ENCODE data around the gene INHBB.
"Not testable (repeated sequence)": the region's sequence is repeated elsewhere in the genome, so short reads cannot be mapped to it uniquely, and the experiment has no call there.

The INHBB gene

DNA sequence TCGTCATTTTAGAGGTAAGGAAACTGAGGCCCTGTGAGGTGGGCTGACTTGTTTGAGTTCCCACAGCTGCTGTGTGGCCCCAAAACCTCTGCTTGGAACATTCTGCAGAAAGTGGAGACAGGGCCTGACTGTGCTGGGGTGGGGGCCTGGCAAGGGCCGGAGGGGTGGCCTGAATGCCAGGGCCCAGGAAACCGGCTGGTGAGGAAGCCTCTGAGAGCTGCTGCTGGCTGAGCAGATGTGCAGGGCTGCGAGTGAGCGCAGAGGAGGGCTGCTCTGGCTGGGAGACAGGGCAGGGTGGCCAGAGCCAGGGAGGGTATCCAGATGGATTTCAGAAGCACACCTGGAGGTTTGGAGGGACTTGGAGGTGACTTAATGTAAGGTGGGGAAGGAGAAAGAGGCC is 29.9 kb upstream of the INHBB start:
- TF ChIP-seq POU2F2 (IDR thresholded peaks at IDR 0.05; ENCODE audit: low read depth, low read length) (no peak), POLR2A (IDR thresholded peaks at IDR 0.05; ENCODE audit: low read depth, low read length) (no peak), PAX5 (IDR thresholded peaks at IDR 0.05; ENCODE audit: insufficient read depth, low read length, severe bottlenecking) (no peak), POLR2AphosphoS5 (IDR thresholded peaks at IDR 0.05; ENCODE audit: low read depth, low read length) (no peak), SPI1 (IDR thresholded peaks at IDR 0.05; ENCODE audit: low read depth, low read length) (no peak), TAF1 (IDR thresholded peaks at IDR 0.05; ENCODE audit: low read depth, low read length) (no peak)

GRCh38 chr2:120316528-120317179 is 29.3 kb upstream of the INHBB start:
- DNase-seq (ENCODE audit: insufficient read length, low spot score), result no peak
- no peak for TF ChIP-seq POLR2AphosphoS5 (IDR thresholded peaks at IDR 0.05; ENCODE audit: low read depth, low read length)
- no peak for TF ChIP-seq SPI1 (IDR thresholded peaks at IDR 0.05; ENCODE audit: low read depth, low read length)
- TF ChIP-seq TAF1 (IDR thresholded peaks at IDR 0.05; ENCODE audit: low read depth, low read length), result no peak
- no peak for TF ChIP-seq POLR2A (IDR thresholded peaks at IDR 0.05; ENCODE audit: low read depth, low read length)
- no peak for TF ChIP-seq PAX5 (IDR thresholded peaks at IDR 0.05; ENCODE audit: insufficient read depth, low read length, severe bottlenecking)
- no peak for TF ChIP-seq POU2F2 (IDR thresholded peaks at IDR 0.05; ENCODE audit: low read depth, low read length)
- no peak for FAIRE-seq

More for the DNA sequence above, 29.9 kb upstream of the INHBB start:
- FAIRE-seq, result no peak
- DNase-seq (ENCODE audit: insufficient read length, low spot score), result no peak

- TF ChIP-seq POU2F2 (IDR thresholded peaks at IDR 0.05; ENCODE audit: low read depth, low read length), result no peak
- TF ChIP-seq POLR2AphosphoS5 (IDR thresholded peaks at IDR 0.05; ENCODE audit: low read depth, low read length), result no peak
- no peak for TF ChIP-seq PAX5 (IDR thresholded peaks at IDR 0.05; ENCODE audit: insufficient read depth, low read length, severe bottlenecking)
- TF ChIP-seq POLR2A (IDR thresholded peaks at IDR 0.05; ENCODE audit: low read depth, low read length), result no peak
- TF ChIP-seq TAF1 (IDR thresholded peaks at IDR 0.05; ENCODE audit: low read depth, low read length), result no peak
- DNase-seq (ENCODE audit: insufficient read length, low spot score) (no peak), FAIRE-seq (no peak)
Observed at GRCh38 chr2:120317180-120317533, 28.8 kb upstream of the INHBB start.

DNA sequence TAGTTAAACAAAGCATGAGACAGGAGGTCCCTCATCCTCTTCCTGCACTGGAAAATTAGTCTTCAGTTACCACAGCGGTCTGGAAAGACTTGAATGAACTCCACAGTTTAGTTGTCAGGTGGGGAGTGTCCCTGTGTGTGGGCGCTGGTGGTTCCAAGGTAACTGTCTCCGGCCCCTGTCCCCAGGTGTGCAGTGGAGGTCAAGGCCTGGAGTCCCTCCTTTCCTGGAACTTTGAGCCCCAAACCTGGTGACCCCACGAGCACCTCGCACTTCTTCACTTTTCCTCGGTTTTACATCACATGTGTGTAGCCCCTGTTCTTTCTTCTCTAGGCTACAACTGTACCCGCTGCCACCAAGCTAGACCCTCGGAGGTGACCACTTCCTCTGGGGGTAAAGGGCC is 28.0 kb upstream of the INHBB start:
- DNase-seq (ENCODE audit: insufficient read length, low spot score), result no peak
- FAIRE-seq, result no peak
- TF ChIP-seq TAF1 (IDR thresholded peaks at IDR 0.05; ENCODE audit: low read depth, low read length), result no peak
- no peak for TF ChIP-seq POLR2A (IDR thresholded peaks at IDR 0.05; ENCODE audit: low read depth, low read length)
- TF ChIP-seq POLR2AphosphoS5 (IDR thresholded peaks at IDR 0.05; ENCODE audit: low read depth, low read length), result no peak
- no peak for TF ChIP-seq POU2F2 (IDR thresholded peaks at IDR 0.05; ENCODE audit: low read depth, low read length)

DNA sequence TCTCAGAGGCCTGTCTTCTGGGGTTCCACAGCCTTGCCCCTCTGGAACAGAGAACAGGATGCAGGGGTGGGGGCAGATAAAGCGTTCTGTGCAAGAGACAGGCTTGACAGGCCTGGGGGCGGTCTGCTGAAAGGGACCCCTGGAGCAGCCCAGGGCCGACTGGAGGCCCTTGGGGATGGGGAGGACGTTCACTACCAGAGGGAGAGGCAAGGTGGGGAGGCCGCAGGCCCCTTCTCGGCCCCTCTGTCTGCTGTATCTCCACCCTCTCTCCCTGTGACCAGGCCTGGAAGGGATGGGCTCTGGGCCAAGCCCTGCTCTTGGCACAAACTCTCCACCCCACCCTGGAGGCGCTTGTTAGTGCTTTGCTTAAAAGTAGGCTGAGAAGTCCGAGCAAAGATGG is 27.3 kb upstream of the INHBB start:
- TF ChIP-seq TAF1 (IDR thresholded peaks at IDR 0.05; ENCODE audit: low read depth, low read length) (no peak), POLR2A (IDR thresholded peaks at IDR 0.05; ENCODE audit: low read depth, low read length) (no peak), SPI1 (IDR thresholded peaks at IDR 0.05; ENCODE audit: low read depth, low read length) (no peak), POLR2AphosphoS5 (IDR thresholded peaks at IDR 0.05; ENCODE audit: low read depth, low read length) (no peak), PAX5 (IDR thresholded peaks at IDR 0.05; ENCODE audit: insufficient read depth, low read length, severe bottlenecking) (no peak), POU2F2 (IDR thresholded peaks at IDR 0.05; ENCODE audit: low read depth, low read length) (no peak)
- FAIRE-seq, result no peak
- no peak for DNase-seq (ENCODE audit: insufficient read length, low spot score)

GRCh38 chr2:120319123-120319522 is 26.8 kb upstream of the INHBB start:
- FAIRE-seq, result no peak

DNA sequence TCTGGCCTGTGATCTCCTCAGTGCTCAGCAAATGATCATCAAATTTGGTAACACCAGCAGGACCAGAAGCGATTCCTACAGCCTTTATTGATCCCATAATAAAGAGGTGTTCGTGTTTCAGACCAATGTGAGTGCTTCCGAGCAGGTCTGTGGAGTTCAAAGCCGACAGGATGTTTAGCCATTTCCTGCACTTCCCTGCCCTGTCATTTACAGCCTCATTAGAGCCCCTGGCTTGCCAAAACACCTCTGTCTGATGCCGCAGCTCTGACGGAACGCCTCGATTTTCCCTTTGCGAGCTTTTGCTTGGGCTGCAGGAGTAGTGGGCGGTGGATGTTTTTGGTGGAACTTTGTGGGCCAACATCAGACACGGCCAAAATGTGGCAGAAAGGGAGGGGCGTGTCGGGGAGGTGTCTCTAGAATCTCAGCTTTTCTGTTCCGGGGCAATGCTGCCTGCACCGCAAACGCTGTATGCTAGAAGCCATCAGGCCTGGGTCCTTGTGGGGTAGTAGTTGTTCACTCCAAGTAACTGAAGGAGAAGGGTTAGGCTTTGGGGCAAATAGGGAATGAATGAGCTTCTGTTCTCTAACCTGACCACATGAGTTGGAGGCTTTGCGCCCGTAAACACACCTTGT is 26.1 kb upstream of the INHBB start:
- no peak for TF ChIP-seq SPI1 (IDR thresholded peaks at IDR 0.05; ENCODE audit: low read depth, low read length)
- no peak for TF ChIP-seq POLR2AphosphoS5 (IDR thresholded peaks at IDR 0.05; ENCODE audit: low read depth, low read length)
- no peak for TF ChIP-seq POLR2A (IDR thresholded peaks at IDR 0.05; ENCODE audit: low read depth, low read length)
- no peak for TF ChIP-seq TAF1 (IDR thresholded peaks at IDR 0.05; ENCODE audit: low read depth, low read length)
- TF ChIP-seq PAX5 (IDR thresholded peaks at IDR 0.05; ENCODE audit: insufficient read depth, low read length, severe bottlenecking), result no peak
- TF ChIP-seq POU2F2 (IDR thresholded peaks at IDR 0.05; ENCODE audit: low read depth, low read length), result no peak
- no peak for DNase-seq (ENCODE audit: insufficient read length, low spot score)
- no peak for FAIRE-seq

More at GRCh38 chr2:120319123-120319522, 26.8 kb upstream of the INHBB start:
- TF ChIP-seq PAX5 (IDR thresholded peaks at IDR 0.05; ENCODE audit: insufficient read depth, low read length, severe bottlenecking), result no peak
- TF ChIP-seq TAF1 (IDR thresholded peaks at IDR 0.05; ENCODE audit: low read depth, low read length), result no peak
- TF ChIP-seq SPI1 (IDR thresholded peaks at IDR 0.05; ENCODE audit: low read depth, low read length), result no peak
- TF ChIP-seq POLR2A (IDR thresholded peaks at IDR 0.05; ENCODE audit: low read depth, low read length), result no peak
- no peak for TF ChIP-seq POLR2AphosphoS5 (IDR thresholded peaks at IDR 0.05; ENCODE audit: low read depth, low read length)
- TF ChIP-seq POU2F2 (IDR thresholded peaks at IDR 0.05; ENCODE audit: low read depth, low read length), result no peak
- no peak for DNase-seq (ENCODE audit: insufficient read length, low spot score)

DNA sequence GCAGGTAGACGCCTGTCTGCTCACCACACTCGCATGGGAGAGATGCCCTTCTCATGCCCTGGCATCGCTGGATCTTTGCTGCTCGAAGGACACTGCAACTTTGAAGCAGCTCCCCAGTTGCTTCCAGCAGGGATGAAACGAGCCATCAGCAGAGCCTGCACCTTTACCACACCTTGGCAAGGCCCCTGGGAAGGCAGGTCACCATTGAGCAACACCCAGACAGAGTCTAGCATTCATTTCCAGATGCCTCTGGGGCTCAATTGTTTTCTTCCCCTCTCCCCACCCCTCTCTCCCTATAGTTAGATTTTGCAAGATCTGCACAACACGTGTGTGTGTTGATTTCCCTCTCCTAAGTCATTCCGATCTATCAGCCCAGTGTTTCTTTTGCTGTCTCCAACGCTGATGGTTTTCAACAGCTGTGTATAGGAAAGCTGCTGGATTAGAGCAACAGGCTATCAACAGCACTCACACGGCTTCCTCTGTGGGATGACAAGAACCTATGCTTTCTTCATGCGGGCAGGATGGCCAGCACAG is 25.6 kb upstream of the INHBB start:
- TF ChIP-seq SPI1 (IDR thresholded peaks at IDR 0.05; ENCODE audit: low read depth, low read length), result no peak
- no peak for TF ChIP-seq POLR2A (IDR thresholded peaks at IDR 0.05; ENCODE audit: low read depth, low read length)
- no peak for TF ChIP-seq POU2F2 (IDR thresholded peaks at IDR 0.05; ENCODE audit: low read depth, low read length)
- TF ChIP-seq POLR2AphosphoS5 (IDR thresholded peaks at IDR 0.05; ENCODE audit: low read depth, low read length), result no peak
- TF ChIP-seq PAX5 (IDR thresholded peaks at IDR 0.05; ENCODE audit: insufficient read depth, low read length, severe bottlenecking), result no peak
- no peak for TF ChIP-seq TAF1 (IDR thresholded peaks at IDR 0.05; ENCODE audit: low read depth, low read length)
- DNase-seq (ENCODE audit: insufficient read length, low spot score), result no peak

DNA sequence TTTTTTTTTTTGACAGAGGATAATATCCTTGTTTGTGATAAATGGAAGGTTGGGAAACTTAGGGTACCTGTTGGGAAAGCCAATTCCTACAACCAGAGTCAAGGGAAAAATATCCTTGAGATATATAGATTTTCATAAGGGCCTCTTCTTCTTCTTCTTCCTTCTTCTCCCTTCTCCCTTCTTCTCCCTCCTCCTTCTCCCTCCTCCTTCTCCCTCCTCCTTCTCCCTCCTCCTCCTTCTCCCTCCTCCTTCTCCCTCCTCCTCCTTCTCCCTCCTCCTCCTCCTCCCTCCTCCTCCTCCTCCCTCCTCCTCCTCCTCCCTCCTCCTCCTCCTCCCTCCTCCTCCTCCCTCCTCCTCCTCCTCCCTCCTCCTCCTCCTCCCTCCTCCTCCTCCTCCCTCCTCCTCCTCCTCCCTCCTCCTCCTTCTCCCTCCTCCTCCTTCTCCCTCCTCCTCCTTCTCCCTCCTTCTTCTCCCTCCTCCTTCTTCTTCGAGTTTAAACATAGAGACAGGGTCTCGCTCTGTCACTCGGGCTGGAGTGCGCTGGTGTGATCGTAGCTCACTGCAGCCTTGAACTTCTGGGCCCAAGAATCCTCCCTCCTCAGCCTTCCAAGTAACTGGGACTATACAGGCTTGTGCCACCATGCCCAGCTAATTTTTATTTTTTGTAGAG is 24.9 kb upstream of the INHBB start:
- DNase-seq (ENCODE audit: insufficient read length, low spot score), result not testable (repeated sequence)

More for the DNA sequence above, 25.6 kb upstream of the INHBB start:
- FAIRE-seq, result no peak

More for the DNA sequence above, 24.9 kb upstream of the INHBB start:
- not testable (repeated sequence) for FAIRE-seq

All from GM12891 (cell line).